NT2/D1 (cell line): ENCODE results near the gene MAP7.

Source experiments
- YY1 ChIP-seq: IDR thresholded peaks from 2 replicates; pipeline ENCODE4 v1.6.1; 2011; ENCODE audit not compliant: insufficient read length, insufficient read depth
- ZNF274 ChIP-seq: IDR thresholded peaks from 2 replicates; pipeline ENCODE4 v1.6.1; 2011; ENCODE audit warnings: mild to moderate bottlenecking, low read depth, low read length

DNA sequence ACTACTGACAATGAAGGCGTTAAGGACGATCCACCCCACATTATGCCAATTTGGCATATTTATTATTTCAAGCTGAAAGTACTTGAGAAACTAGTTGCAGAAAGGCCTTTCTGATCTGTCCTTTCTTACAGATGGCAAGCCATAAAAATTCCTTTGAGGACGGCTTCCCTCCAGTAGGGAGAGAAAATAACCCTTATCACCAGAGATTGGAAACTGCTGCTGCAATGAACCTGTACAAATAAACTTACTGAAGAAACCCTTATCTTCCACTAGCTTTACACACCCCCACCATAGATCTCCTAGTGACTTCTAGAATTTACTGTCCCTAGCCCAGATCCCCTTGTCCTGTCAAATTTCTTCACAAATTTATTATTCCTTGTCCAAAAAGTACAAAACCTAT, 105.2 kb downstream of the MAP7 start:
- no peak for TF ChIP-seq ZNF274
- no peak for TF ChIP-seq YY1
